ENCODE measurements around the gene WDR46.

Gene WDR46

DNA sequence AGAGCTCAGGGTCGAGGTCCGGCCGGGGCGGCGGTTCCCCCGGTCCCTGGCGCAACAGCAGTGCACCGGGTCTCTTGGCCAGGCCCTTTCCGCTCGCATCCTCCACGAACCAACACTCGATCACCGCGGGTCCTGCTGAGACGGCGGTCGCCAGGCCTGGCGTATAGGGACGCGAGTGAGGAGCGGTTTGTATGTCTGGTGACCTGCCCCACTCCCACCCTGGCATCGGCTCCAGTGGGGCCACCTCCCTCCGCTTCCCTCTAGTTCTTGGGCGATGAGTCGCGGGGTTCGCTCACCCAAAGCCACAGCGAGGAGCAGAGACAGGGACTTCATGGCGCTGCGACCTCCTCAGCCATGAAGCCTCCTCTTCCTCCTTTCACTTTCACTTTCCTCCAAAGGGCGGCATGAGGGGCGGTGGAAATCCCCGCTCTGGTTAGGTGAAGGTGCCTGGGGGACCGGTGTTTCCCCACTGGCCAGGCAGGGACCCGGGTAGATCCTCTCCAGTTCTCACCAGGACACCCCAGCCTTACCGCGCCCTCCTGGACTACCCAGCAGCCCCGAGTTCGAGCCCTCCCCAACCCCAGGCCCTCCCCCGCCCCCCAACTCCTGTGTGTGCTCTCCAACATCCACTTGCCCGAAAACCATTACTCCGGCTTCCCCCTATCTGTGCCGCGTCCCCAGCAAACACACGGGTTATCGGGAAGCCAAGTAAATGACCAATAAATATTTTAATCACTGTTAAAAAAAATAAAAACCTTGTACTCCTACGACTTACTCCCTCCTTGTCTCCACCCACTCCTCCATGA is 24.9 kb upstream of the WDR46 start, which contains the start of gene TAPBP:
Gene TAPBP (minus strand): TSS at position 370 of the 806 bp plus-strand sequence. CDS start 37 bp downstream, at position 333.
- H3K4me3 ChIP-seq (replicated peaks; ENCODE audit: low read depth, low read length) = peak within 1 kb of the TSS; percentile 92
- TF ChIP-seq, protein P1, sequence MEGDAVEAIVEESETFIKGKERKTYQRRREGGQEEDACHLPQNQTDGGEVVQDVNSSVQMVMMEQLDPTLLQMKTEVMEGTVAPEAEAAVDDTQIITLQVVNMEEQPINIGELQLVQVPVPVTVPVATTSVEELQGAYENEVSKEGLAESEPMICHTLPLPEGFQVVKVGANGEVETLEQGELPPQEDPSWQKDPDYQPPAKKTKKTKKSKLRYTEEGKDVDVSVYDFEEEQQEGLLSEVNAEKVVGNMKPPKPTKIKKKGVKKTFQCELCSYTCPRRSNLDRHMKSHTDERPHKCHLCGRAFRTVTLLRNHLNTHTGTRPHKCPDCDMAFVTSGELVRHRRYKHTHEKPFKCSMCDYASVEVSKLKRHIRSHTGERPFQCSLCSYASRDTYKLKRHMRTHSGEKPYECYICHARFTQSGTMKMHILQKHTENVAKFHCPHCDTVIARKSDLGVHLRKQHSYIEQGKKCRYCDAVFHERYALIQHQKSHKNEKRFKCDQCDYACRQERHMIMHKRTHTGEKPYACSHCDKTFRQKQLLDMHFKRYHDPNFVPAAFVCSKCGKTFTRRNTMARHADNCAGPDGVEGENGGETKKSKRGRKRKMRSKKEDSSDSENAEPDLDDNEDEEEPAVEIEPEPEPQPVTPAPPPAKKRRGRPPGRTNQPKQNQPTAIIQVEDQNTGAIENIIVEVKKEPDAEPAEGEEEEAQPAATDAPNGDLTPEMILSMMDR (IDR thresholded peaks at IDR 0.05; ENCODE audit: low read length, missing control alignments) = no peak
- DNase-seq (ENCODE audit: low read depth) = peak; percentile 55

DNA sequence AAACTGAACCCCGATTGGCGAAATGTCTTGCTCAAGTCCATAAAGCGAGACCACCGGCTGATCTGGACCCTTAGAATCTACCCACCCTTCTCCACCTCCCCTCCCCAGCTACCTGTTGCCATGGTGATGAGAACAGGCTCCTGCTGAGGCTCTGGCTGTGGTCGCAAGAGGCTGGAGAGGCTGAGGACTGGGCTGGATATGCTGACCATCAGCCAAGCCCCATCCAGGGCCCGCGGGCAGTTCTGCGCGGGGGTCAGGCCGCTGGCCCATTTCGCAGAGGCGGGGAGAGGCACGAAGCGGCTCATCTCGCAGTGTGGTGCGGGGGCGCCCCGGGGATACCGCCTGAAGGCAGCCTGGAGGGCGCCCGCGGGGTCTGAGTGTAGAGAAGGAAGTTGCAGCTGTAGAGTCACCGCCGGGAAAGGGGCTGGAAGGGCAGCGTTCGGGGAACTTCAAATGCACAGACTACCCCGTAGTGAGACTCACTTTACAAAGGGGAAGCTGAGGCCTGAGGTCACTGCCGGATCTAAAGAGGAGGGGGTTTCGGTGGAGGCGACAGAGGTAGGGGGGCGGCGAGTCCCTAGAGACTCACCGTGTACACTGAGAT is 24.2 kb upstream of the WDR46 start:
- TF ChIP-seq, protein P1 (IDR thresholded peaks at IDR 0.05; ENCODE audit: low read length, missing control alignments) = no peak

DNA sequence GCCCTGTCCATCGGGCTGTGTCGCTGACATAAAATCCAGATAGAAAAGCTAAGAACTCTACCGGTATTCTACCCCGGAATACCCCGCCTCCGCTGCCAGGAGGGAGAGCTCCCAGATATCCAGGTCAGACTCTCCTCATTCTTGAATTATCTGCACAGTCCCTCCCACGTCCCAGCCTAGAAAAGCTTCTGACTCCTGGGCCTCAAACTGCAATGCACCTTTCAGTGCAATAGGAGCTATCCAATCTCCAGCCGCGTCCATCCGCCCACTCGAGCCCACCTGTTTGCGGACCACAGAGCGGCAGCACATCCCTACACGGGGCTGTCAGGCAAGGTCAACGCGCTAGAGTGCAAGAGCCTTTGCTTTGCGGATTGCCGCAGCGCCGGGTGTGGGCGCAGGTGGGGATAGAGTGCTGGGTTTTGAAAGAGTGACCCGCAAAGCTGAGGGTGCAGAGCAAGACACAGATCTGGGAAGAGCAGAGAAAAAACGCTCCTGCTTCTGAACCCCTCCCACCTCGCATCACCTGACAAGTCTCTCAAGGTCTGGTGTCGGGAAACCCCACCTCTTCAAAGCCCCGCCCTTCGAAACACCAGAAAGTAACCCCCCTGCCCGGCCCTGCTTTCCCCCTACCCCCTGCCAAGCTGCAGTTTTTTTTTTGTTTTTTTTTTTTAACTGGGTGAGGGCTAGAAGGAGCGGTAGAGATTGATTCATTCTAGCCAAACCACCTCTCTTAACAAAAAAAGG is 23.5 kb upstream of the WDR46 start:
- H3K4me3 ChIP-seq (replicated peaks; ENCODE audit: low read depth, low read length) = peak overlapping the region; percentile 92
- DNase-seq (ENCODE audit: low read depth) = peak; percentile 75
- TF ChIP-seq, protein P1 (IDR thresholded peaks at IDR 0.05; ENCODE audit: low read length, missing control alignments) = no peak

More for the DNA sequence above, 24.2 kb upstream of the WDR46 start:
- DNase-seq (ENCODE audit: low read depth) = no peak
- H3K4me3 ChIP-seq (replicated peaks; ENCODE audit: low read depth, low read length) = peak overlapping the region; percentile 92

DNA sequence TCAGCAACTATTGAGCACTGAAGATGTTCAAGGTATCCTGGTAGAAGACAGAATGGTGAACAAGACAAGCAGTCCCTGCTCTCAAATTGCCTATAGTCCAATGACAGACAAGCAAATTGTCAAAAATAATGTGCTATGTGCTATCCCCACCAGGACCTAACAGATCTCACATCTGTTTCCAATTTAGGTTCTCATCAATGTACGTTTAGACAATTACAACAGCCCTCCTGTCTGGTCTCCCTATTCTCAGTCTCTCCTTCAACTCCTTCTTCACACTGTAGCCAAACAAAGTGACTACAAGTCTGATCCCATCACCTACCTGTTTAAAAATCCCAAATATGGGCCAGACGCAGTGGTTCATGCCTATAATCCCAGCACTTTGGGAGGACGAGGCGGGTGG is 17.3 kb upstream of the WDR46 start:
- DNase-seq (ENCODE audit: low read depth) = no peak
- H3K4me3 ChIP-seq (replicated peaks; ENCODE audit: low read depth, low read length) = no peak overlapping the region
- TF ChIP-seq, protein P1 (IDR thresholded peaks at IDR 0.05; ENCODE audit: low read length, missing control alignments) = no peak

- TF ChIP-seq, protein P1 (IDR thresholded peaks at IDR 0.05; ENCODE audit: low read length, missing control alignments) = no peak
- no peak overlapping the region for H3K4me3 ChIP-seq (replicated peaks; ENCODE audit: low read depth, low read length)
- no peak for DNase-seq (ENCODE audit: low read depth)
Measured at GRCh38 chr6:33305052-33305451, 16.0 kb upstream of the WDR46 start.

- no peak overlapping the region for H3K4me3 ChIP-seq (replicated peaks; ENCODE audit: low read depth, low read length)
- no peak for DNase-seq (ENCODE audit: low read depth)
- TF ChIP-seq, protein P1 (IDR thresholded peaks at IDR 0.05; ENCODE audit: low read length, missing control alignments) = no peak
Measured at GRCh38 chr6:33304216-33304615, 15.2 kb upstream of the WDR46 start.

Data from fibroblast of pulmonary artery (primary cell).